HFF-Myc (cell line): Measurements from ENCODE around the gene MCHR1.
"Not testable (repeated sequence)": the region's sequence is repeated elsewhere in the genome, so short reads cannot be mapped to it uniquely, and the experiment has no call there.

Experiments used
- DNase-seq: peaks from one replicate; pipeline ENCODE4 v3.0.0-alpha.2; 2011; ENCODE audit warnings: low read depth; ENCODE audit errors: extremely low read depth
- H3K4me3 ChIP-seq: replicated peaks from 2 replicates; pipeline ENCODE4 v1.5.1; 2011; ENCODE audit warnings: low read depth, mild to moderate bottlenecking, control low read depth, low read length
- CTCF ChIP-seq: IDR thresholded peaks from 2 replicates; pipeline ENCODE4 v1.5.1; 2012; ENCODE audit warnings: mild to moderate bottlenecking, low read depth, low read length, control low read depth; ENCODE audit errors: missing control alignments

MCHR1 gene

GRCh38 chr22:40648386-40648785 is 30.9 kb upstream of the MCHR1 start:
- DNase-seq = no peak
- H3K4me3 ChIP-seq = no peak overlapping the region
- TF ChIP-seq CTCF = no peak

GRCh38 chr22:40651057-40651456 is 28.2 kb upstream of the MCHR1 start:
- DNase-seq = no peak
- TF ChIP-seq CTCF = no peak
- H3K4me3 ChIP-seq = peak overlapping the region; percentile 54

- no peak for TF ChIP-seq CTCF
- peak; percentile 96 for DNase-seq
- peak overlapping the region; percentile 54 for H3K4me3 ChIP-seq
Measured at GRCh38 chr22:40651563-40652501, 27.5 kb upstream of the MCHR1 start.

GRCh38 chr22:40653361-40653760 is 25.9 kb upstream of the MCHR1 start:
- no peak for DNase-seq
- TF ChIP-seq CTCF = no peak
- H3K4me3 ChIP-seq = no peak overlapping the region

GRCh38 chr22:40654522-40655167 is 24.6 kb upstream of the MCHR1 start:
- DNase-seq = peak; percentile 48
- H3K4me3 ChIP-seq = no peak overlapping the region
- TF ChIP-seq CTCF = peak; percentile 9

- not testable (repeated sequence) for DNase-seq, H3K4me3 ChIP-seq
Measured at GRCh38 chr22:40655941-40656340, 23.3 kb upstream of the MCHR1 start.

- not testable (repeated sequence) for DNase-seq, H3K4me3 ChIP-seq
Measured at GRCh38 chr22:40656651-40657050, 22.6 kb upstream of the MCHR1 start.
